Thyroid gland (tissue), 4 donors: Measurements from ENCODE around the gene SESN1.

ENCODE experiments used
- CTCF ChIP-seq, 6 experiments: fragments of 200-600 bp in 3 of 6; fragments of 450-650 bp in 3 of 6; sonication (generic) in 3 of 6; IDR thresholded peaks; one replicate each; pipeline ENCODE4 v1.5.1; 2016 to 2019; ENCODE audit warnings: antibody characterized with exemption in 6 of 6, mild to moderate bottlenecking in 2 of 6, inconsistent platforms in 1 of 6, moderate library complexity in 1 of 6
- POLR2A ChIP-seq, 2 donors: fragments of 450-650 bp; IDR thresholded peaks; one replicate each; pipeline ENCODE4 v1.6.1; 2017; ENCODE audit warnings: antibody characterized with exemption in 2 of 2, mild to moderate bottlenecking in 2 of 2, moderate library complexity in 1 of 2

DNA sequence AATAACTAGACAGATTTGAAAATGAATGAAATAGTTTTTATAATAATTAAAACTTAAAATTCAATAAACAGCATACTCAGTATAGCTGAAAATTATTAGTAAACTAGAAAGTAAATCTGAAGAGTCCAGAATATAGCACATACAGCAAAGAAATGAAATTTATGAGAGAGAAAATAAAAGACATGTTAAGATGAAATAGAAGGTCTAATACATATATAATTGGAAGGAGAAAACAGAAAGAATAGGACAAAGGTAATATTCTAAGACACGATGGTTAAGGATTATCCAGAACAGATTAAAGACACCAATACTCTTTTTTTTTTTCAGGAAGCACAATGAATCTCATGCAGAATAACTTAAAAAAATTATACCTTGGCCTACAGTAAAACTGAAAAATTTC, 69.0 kb downstream of the SESN1 start:
- TF ChIP-seq POLR2A (IDR thresholded peaks at IDR 0.05) (no peak), CTCF (IDR thresholded peaks at IDR 0.05) (no peak)
